A549 (cell line): ENCODE results near the gene TMA7B.

ENCODE experiments used
- EP300 ChIP-seq, 2 experiments: fragments of >200 bp; sonication (Bioruptor Twin); formaldehyde crosslinking; IDR thresholded peaks; 2 replicates in 1 of 2; 3 replicates in 1 of 2; pipeline ENCODE4 v1.6.1; 2016 to 2017
- GATA3 ChIP-seq: IDR thresholded peaks from 2 replicates; pipeline ENCODE4 v1.6.1; 2012; ENCODE audit warnings: borderline replicate concordance
- HEYL ChIP-seq: fragments of 250-450 bp; sonication (Bioruptor Pico); IDR thresholded peaks from 2 replicates; pipeline ENCODE4 v1.8.0; 2021; ENCODE audit warnings: mild to moderate bottlenecking, moderate library complexity
- JUNB ChIP-seq: fragments of >200 bp; sonication (Bioruptor Twin); formaldehyde crosslinking; IDR thresholded peaks from 2 replicates; pipeline ENCODE4 v1.6.1; 2016
- MYC ChIP-seq: IDR thresholded peaks from 2 replicates; pipeline ENCODE4 v1.6.1; 2012; ENCODE audit warnings: mild to moderate bottlenecking, inconsistent platforms, low read length, improper control_type of control experiment, borderline replicate concordance
- POLR2A ChIP-seq: IDR thresholded peaks from 2 replicates; pipeline ENCODE4 v1.6.1; 2012; ENCODE audit warnings: mild to moderate bottlenecking, low read length
- RAD21 ChIP-seq, 2 experiments: fragments of >200 bp in 1 of 2; sonication (Bioruptor Twin) in 1 of 2; formaldehyde crosslinking in 1 of 2; IDR thresholded peaks in 1 of 2; conservative IDR thresholded peaks in 1 of 2; 2 replicates in 1 of 2; 3 replicates in 1 of 2; pipeline ENCODE4 v1.6.1; 2012 to 2018; ENCODE audit warnings: inconsistent platforms in 1 of 2
- RCOR1 ChIP-seq: fragments of 150-350 bp; IDR thresholded peaks from 2 replicates; pipeline ENCODE4 v1.6.1; 2014; ENCODE audit warnings: antibody characterized with exemption, low read length, low read depth
- TF ChIP-seq, protein P1 (sequence below): fragments of >200 bp; sonication (Bioruptor Twin); formaldehyde crosslinking; IDR thresholded peaks from 3 replicates; pipeline ENCODE4 v1.5.1; 2016
- TF ChIP-seq, protein P2 (sequence below): IDR thresholded peaks from 2 replicates; pipeline ENCODE4 v1.6.1; 2012
- TF ChIP-seq, protein P3 (sequence below): IDR thresholded peaks from 2 replicates; pipeline ENCODE4 v1.6.1; 2012; ENCODE audit warnings: low read depth, borderline replicate concordance
- TF ChIP-seq, protein P4 (sequence below): fragments of 150-350 bp; IDR thresholded peaks from 2 replicates; pipeline ENCODE4 v1.6.1; 2014; ENCODE audit warnings: low read depth, mild to moderate bottlenecking, low read length
- TF ChIP-seq, protein P5 (sequence below): IDR thresholded peaks from 2 replicates; pipeline ENCODE4 v1.6.1; 2012
- TF ChIP-seq, protein P6 (sequence below): fragments of 450-650 bp; IDR thresholded peaks from 2 replicates; pipeline ENCODE4 v1.6.1; 2014; ENCODE audit warnings: antibody characterized with exemption

DNA sequence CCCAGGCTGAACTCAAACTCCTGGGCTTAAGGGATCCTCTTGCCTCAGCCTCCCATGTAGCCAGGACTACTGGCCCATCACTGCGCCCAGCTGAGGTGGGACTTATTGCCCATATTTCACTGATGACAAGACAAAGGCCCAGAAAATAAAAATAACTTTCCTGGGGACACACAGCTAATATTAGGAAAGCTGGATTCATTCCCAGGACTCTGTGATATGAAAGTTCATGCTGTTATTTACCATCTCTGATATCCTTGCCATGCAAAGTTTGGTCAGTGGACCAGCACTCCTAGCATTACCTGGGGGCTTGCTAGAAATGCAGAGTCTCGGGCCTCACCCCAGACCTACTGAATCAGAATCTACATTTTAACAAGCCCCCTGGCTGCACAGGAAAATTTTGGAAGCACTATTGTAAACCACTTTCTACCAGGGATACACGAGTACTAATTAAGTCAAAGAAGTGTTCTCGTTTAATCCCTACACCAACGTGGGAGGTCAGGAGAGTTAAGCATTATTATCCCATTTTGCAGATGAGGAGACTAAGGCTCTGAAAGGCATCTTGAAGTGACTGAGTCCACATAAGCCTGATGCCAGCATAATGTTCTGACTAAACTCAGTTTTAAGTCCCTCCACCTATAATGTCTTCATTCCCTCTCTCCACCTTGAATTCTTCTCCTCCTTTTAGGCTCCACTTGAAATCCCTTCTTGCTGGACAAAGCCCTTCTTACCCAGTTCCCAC is 32.1 kb downstream of the TMA7B start:
- no peak for TF ChIP-seq RAD21 (conservative IDR thresholded peaks at IDR 0.05 in 1 of 2, IDR thresholded peaks at IDR 0.05 in 1 of 2)
- TF ChIP-seq, protein P1, sequence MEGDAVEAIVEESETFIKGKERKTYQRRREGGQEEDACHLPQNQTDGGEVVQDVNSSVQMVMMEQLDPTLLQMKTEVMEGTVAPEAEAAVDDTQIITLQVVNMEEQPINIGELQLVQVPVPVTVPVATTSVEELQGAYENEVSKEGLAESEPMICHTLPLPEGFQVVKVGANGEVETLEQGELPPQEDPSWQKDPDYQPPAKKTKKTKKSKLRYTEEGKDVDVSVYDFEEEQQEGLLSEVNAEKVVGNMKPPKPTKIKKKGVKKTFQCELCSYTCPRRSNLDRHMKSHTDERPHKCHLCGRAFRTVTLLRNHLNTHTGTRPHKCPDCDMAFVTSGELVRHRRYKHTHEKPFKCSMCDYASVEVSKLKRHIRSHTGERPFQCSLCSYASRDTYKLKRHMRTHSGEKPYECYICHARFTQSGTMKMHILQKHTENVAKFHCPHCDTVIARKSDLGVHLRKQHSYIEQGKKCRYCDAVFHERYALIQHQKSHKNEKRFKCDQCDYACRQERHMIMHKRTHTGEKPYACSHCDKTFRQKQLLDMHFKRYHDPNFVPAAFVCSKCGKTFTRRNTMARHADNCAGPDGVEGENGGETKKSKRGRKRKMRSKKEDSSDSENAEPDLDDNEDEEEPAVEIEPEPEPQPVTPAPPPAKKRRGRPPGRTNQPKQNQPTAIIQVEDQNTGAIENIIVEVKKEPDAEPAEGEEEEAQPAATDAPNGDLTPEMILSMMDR: no peak
- TF ChIP-seq, protein P2, sequence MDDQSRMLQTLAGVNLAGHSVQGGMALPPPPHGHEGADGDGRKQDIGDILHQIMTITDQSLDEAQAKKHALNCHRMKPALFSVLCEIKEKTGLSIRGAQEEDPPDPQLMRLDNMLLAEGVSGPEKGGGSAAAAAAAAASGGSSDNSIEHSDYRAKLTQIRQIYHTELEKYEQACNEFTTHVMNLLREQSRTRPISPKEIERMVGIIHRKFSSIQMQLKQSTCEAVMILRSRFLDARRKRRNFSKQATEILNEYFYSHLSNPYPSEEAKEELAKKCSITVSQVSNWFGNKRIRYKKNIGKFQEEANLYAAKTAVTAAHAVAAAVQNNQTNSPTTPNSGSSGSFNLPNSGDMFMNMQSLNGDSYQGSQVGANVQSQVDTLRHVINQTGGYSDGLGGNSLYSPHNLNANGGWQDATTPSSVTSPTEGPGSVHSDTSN: no peak
- TF ChIP-seq GATA3: no peak
- TF ChIP-seq, protein P3, sequence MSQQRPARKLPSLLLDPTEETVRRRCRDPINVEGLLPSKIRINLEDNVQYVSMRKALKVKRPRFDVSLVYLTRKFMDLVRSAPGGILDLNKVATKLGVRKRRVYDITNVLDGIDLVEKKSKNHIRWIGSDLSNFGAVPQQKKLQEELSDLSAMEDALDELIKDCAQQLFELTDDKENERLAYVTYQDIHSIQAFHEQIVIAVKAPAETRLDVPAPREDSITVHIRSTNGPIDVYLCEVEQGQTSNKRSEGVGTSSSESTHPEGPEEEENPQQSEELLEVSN: no peak
- TF ChIP-seq JUNB: no peak
- TF ChIP-seq POLR2A: no peak
- TF ChIP-seq MYC: no peak
- TF ChIP-seq, protein P4, sequence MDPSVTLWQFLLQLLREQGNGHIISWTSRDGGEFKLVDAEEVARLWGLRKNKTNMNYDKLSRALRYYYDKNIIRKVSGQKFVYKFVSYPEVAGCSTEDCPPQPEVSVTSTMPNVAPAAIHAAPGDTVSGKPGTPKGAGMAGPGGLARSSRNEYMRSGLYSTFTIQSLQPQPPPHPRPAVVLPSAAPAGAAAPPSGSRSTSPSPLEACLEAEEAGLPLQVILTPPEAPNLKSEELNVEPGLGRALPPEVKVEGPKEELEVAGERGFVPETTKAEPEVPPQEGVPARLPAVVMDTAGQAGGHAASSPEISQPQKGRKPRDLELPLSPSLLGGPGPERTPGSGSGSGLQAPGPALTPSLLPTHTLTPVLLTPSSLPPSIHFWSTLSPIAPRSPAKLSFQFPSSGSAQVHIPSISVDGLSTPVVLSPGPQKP: no peak
- TF ChIP-seq, protein P5, sequence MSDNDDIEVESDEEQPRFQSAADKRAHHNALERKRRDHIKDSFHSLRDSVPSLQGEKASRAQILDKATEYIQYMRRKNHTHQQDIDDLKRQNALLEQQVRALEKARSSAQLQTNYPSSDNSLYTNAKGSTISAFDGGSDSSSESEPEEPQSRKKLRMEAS: no peak
- no peak for TF ChIP-seq RCOR1
- TF ChIP-seq, protein P6, sequence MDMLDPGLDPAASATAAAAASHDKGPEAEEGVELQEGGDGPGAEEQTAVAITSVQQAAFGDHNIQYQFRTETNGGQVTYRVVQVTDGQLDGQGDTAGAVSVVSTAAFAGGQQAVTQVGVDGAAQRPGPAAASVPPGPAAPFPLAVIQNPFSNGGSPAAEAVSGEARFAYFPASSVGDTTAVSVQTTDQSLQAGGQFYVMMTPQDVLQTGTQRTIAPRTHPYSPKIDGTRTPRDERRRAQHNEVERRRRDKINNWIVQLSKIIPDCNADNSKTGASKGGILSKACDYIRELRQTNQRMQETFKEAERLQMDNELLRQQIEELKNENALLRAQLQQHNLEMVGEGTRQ: no peak
- no peak for TF ChIP-seq HEYL (CRISPR knock-in tag)
- TF ChIP-seq EP300 (IDR thresholded peaks at IDR 0.05): no peak
